HG03175 (cell line): ENCODE data around the gene DCLRE1B.

ENCODE experiments used
- ATAC-seq: cut with Tn5 transposase; IDR thresholded peaks from one replicate; pipeline ENCODE4 v1.9.1; 2021; ENCODE audit warnings: mild to moderate bottlenecking, moderate library complexity; ENCODE audit not compliant: unreplicated experiment

The DCLRE1B gene

DNA sequence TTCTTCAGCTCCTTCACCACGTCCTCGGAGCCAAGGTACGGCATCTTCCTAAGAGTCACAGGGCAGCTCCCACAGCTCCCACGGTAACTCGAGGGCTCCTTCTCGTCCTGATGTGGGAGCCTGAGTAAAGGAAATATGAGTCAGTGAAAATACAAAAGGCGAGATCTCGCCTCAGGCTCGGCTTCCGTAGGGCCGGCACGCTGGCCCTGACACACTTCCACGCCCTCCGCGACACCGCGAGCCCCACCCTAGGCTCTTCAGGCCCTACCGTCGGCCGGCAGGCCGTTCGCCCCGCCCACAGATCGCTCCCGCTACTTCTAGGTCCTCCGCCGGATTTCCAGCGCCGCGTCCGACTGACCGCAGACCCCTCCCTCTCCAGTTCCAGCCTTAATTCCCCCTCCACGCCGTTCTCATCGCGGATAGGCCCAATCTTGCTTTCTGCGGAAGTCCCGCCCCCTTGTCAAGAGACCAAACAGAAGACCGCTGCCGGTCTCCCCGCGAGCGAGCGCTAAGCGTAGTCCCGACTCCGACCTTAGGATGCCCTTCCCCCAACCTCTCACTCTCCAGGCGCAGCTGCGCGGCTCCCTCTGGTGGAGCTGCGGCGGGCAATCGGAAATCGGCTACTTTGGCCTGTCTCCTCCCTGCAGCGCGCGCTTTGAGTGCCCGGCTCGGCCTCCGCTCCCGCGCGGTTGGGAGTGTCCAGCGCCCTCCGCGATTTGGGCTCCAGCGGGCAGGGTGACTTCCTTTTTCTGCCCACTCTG lies at the start of gene DCLRE1B, which contains the start of gene AP4B1:
DCLRE1B (plus strand) TSS at position 653 of the 761 bp plus-strand sequence. CDS start 261 bp downstream, outside the sequence.
AP4B1 (minus strand) TSS at position 126 of the 761 bp plus-strand sequence; CDS start at position 44, 82 bp downstream.
- peak; percentile 90 for ATAC-seq

DNA sequence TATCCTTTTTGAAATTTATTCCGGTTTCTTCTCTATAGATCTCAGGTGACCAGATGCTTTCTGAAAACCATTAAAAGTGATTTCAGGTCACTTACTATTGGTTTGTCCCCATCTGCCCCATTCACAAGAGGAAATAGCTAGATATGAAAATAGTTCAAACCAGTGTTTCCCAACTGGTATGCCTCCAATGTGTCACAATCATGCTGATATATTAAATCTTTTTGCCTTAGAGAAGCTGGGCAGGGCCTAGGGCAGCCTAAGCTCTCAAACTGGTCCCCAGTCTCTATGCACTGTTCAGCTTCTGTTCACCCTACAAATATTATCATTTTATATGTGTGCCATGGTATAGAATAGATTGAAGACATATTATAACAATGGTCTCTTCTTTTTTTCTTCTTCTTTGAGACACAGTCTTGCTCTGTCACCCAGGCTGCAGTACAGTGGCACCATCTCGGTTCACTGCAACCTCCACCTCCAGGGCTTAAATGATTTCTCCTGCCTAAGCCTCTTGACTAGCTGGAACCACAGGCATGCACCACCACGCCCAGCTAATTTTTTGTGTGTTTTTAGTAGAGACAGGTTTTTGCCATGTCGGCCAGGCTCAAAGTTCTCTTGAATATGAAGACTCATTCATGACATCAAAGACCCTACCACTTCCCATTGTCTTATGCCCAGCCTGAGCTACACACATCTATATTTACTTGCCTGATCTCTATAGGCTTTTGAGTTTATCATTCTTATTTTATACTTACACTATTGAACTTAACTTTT lies 49.3 kb upstream of the DCLRE1B start:
- no peak for ATAC-seq

GRCh38 chr1:113856401-113856790 lies 48.7 kb upstream of the DCLRE1B start:
- ATAC-seq: no peak

- ATAC-seq: no peak
Measured at GRCh38 chr1:113857776-113858175, 47.4 kb upstream of the DCLRE1B start.

- ATAC-seq: peak; percentile 49
Measured at GRCh38 chr1:113858418-113858817, 46.7 kb upstream of the DCLRE1B start.

- no peak for ATAC-seq
Measured at GRCh38 chr1:113858982-113859381, 46.1 kb upstream of the DCLRE1B start.

- peak; percentile 86 for ATAC-seq
Measured at GRCh38 chr1:113859478-113860175, 45.5 kb upstream of the DCLRE1B start.

GRCh38 chr1:113860891-113861290 lies 44.2 kb upstream of the DCLRE1B start:
- ATAC-seq: no peak

DNA sequence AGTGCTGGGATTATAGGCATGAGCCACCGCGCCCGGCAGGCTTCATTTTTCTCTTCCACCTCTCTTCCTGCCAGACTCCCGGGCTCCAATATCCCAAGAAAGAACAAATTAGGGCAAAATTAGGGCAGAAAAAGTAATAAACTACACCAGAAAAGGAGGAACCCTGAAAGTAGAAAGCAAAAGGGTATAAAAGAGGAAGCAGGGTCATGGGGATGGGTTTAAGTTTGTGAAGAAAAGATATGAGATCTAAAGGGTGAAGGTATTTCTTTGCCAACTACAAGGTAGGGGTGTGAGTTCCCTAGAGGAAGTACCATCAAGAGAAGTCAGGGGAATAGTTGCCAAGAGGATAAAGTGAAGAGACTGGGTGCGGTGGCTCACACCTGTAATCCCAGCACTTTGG lies 43.5 kb upstream of the DCLRE1B start:
- ATAC-seq: no peak

DNA sequence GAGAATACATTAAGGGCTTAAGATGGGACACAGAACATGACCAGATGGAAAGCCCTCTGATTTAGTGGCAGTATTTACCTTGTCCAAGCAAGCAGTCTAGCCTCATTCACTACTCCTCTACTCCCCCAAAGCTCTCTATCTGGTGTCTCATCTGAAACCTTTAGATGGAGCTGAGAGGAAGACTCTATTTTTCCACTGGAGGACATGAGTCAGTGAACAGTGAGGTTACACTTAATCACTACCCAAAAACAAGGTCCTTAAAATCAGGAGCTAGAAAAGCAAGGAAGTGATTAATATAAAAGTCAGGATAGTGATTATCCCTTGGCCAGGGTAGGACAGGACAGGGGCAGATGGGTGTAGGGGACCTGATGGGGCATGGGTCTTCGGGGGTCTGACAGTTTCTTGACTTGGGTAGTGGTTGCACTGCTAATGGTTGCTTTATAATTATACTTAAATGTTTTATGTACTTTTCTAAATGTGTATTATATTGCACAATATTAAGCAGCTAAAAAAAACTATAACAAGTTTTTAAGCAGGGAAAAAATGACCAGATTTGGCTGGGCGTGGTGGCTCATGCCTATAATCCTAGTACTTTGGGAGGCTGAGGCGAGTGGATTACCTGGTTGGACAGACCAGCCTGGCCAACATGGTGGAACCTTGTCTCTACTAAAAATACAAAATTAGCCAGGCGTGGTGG lies 36.6 kb upstream of the DCLRE1B start:
- no peak for ATAC-seq

DNA sequence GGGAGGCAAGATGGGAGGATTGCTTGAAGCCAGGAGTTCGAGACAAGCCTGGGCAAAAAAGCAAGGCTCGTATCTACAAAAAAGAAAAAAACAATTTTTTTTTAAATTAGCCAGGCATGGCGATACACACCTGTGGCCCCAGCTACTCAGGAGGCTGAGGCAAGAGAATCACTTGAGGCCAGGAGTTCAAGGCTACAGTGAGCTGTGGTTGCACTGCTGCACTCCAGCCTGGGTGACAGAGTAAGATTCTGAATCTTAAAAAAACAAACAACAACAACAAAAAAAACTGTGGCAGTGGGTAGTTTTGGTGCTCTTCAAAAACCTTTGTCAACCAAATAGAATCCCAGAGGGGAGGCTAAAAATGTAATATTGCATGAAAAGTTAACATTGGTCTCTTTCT lies 34.3 kb upstream of the DCLRE1B start:
- no peak for ATAC-seq

DNA sequence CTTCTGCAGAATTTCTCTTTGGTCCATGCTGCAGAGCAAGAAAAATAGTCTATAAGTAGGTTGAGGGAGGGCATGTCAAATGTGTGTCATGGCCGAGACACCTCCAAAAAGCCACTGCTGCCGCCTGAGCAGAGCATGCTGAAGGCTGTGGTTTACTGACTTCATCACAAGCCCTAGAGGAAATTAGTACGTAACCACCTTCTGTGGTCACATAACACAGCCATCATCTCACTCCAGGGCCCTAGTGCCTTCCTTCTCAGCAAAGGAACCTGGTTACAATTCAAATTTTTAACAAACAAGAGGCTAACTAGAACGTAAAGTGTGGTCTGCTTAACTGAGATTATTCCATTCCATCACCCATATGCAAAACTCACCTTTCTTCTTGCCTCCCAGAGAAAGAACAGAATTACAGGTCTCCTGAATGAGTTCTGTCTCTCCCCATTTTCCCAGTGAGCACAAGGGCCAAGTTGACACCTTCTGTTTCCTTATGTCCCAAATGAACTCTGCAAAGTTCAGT lies 33.5 kb upstream of the DCLRE1B start, which contains the start of gene PTPN22:
PTPN22 (minus strand) TSS at position 116 of the 517 bp plus-strand sequence.
- ATAC-seq: peak; percentile 93

DNA sequence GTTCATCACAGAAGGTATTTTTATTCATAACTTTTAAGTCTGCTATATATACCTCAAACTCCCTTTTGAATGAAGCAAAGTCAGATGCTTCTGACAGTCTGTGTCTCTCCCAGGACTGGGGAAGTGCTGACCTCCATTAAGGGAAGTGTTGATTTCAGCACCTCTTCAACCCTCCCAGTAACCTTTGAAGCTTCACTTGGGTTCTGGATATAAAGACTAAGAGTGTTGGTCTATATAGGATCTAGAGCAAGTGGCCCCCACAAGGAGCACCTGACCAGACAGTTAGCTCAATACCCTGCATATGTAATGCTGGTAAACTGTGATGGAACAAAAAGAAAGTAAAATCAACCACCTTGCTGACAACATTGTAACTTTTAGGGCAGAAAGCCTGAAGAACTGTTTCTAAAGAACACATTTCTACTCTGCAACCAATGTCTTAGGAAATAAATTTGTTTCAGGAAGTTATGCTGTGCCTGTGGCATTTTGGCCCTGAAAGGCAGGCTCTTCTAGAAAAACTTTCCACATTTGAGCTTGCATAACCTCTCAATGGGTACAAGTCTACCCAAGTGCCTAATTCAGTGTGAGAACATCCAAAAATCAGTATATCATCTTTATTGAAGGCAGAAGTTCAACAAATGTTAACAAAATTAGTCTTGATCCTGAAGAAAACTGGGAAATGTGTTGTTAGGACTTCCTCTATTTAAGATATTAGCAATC lies 32.7 kb upstream of the DCLRE1B start:
- ATAC-seq: no peak

GRCh38 chr1:113874012-113874879 lies 30.9 kb upstream of the DCLRE1B start:
- no peak for ATAC-seq

DNA sequence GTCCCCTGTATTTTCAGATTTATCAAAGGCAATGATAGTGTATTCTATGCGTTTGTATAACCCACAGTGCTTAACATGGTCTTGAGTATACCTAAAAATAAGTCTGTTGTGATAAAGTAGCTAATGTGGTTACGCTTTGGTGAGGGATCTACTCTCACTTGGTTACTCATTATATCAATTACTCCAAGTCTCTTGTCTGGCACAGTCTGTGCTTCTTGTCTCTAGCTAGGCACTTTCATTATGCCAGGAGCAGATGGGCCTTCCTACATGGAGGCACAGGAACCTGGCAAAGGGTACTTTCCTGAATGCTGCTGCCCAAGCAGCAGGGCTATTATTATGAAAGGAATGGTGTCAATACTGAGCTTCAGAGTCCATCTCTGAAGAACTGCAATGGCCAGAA lies 29.4 kb upstream of the DCLRE1B start:
- peak; percentile 56 for ATAC-seq

GRCh38 chr1:113876176-113876575 lies 28.9 kb upstream of the DCLRE1B start:
- no peak for ATAC-seq

DNA sequence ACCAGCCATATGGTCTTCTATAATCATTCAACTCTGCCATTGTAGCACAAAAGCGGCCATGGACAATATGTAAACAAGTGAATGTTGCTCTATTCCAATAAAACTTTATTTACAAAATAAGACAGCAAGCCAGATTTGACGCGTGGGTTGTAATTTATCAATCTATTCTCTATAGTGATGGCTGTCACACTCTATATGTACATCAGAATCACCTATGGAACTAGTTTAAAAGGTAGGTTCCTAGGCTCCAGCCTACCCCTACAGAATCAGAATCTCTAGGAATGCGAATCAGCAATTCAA lies 25.4 kb upstream of the DCLRE1B start:
- no peak for ATAC-seq

DNA sequence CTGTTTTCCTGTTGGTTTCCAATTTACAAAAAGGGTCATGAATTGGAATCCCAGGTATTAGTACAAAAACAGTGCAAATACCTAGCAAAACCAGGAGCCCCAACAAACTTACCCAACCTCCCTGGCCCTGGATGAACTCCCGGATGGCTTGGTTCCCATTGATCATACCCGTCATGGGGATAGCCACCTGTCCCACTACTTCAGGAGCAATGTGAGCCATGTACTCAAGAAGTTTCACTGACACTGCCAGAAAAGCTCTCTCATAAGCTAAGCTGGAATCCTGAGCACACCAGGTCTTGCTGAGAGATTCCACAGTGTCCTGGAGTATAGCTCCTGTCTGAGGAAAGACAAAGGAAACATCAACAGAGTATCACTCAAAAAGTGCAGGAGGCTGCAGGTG lies 23.5 kb upstream of the DCLRE1B start:
- no peak for ATAC-seq
